C4-2B (cell line): Measurements from ENCODE around the gene MT1B.
"Not testable (repeated sequence)": the region's sequence is repeated elsewhere in the genome, so short reads cannot be mapped to it uniquely, and the experiment has no call there.

Experiments
- H3K27ac ChIP-seq: fragments of 450-650 bp; 2 replicates; pipeline ENCODE4 v1.5.1; 2017
- ZFX ChIP-seq: fragments of 450-650 bp; IDR thresholded peaks from 2 replicates; pipeline ENCODE4 v1.6.1; 2017
- TF ChIP-seq, protein P1 (sequence below): fragments of 450-650 bp; conservative IDR thresholded peaks from 2 replicates; pipeline ENCODE4 v1.5.1; 2017; ENCODE audit warnings: mild to moderate bottlenecking

Gene MT1B

DNA sequence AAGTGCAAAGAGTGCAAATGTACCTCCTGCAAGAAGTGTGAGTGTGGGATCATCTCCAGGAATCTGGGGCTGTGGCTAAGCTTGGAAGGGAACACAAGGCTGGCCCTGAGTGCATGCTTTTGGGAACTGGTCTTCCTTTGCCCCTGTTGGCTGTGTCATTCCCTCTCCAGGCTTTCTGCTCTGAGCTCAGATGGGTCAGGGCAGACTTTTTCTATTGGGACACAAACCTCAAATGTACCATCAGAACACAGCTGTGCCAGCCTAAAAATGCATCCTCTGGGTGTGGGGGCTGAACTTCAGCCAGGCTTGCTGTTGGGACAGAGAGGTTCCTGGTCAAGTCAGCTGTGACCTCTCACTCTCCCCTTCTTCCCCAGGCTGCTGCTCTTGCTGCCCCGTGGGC lies 914 bp downstream of the MT1B start:
- no peak for TF ChIP-seq ZFX
- TF ChIP-seq, protein P1, sequence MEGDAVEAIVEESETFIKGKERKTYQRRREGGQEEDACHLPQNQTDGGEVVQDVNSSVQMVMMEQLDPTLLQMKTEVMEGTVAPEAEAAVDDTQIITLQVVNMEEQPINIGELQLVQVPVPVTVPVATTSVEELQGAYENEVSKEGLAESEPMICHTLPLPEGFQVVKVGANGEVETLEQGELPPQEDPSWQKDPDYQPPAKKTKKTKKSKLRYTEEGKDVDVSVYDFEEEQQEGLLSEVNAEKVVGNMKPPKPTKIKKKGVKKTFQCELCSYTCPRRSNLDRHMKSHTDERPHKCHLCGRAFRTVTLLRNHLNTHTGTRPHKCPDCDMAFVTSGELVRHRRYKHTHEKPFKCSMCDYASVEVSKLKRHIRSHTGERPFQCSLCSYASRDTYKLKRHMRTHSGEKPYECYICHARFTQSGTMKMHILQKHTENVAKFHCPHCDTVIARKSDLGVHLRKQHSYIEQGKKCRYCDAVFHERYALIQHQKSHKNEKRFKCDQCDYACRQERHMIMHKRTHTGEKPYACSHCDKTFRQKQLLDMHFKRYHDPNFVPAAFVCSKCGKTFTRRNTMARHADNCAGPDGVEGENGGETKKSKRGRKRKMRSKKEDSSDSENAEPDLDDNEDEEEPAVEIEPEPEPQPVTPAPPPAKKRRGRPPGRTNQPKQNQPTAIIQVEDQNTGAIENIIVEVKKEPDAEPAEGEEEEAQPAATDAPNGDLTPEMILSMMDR = no peak
- H3K27ac ChIP-seq = no peak overlapping the region

- H3K27ac ChIP-seq = no peak overlapping the region
- TF ChIP-seq ZFX = no peak
- TF ChIP-seq, protein P1 = no peak
Observed at GRCh38 chr16:56653218-56653617, 1.5 kb downstream of the MT1B start.

GRCh38 chr16:56657555-56658326 lies 6.1 kb downstream of the MT1B start, which contains the start of gene MT1F:
TSS of gene MT1F (plus strand) at chr16:56657959. CDS start at chr16:56658059, 100 bp downstream.
- H3K27ac ChIP-seq = peak within 1 kb of the TSS; percentile 46
- TF ChIP-seq ZFX = no peak
- TF ChIP-seq, protein P1 = no peak

GRCh38 chr16:56658327-56658875 lies 6.7 kb downstream of the MT1B start:
- TF ChIP-seq, protein P1 = no peak
- no peak for TF ChIP-seq ZFX
- H3K27ac ChIP-seq = peak overlapping the region; percentile 46

DNA sequence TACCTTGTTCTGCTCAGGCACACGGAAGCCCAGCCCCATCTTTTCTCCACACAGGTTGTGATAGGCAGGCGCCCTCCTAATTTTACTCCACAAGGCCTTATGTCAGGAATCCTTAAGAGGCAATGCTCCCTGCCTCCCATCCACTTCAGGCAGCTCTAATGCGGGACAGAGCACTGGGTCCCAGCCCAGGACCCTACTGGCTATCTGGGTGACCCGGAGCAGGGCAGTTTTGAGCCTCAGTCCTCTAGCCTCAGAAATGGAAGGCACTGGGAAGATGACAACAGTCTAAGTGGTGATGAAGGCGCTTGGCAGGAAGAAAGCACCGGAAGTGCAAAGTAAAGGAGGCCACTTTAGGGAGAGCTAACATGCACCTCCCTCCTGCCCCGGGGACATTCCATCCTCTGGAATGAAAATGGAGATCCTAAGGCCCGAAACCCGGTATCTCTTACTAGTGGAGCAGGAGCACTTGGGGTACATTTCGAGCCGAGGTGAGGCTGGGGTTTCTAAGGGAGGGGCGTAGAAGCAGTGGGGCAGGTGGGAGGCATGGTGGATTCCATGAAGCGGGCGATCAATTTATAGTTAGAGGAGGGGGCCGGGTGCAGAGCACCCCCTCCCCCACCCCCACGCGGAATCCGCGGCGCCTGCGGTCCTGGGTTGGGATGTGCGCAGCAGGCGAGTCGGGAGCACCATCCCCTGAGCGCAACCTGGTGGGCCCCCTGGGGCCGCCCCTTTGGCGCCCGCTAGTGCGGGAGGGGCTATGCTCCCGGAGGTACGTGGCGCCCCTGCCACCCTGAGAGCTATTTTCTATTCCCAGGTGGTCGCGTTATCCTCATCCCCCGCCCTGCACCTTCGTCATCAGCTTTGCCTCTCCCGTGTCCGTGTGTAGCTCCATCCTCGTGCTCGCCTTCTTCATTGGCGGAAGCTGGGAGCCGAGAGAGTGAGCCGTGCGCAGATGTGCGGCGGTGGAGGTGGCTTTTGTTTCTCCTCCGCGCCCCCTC lies 11.0 kb downstream of the MT1B start:
- H3K27ac ChIP-seq = no peak overlapping the region
- no peak for TF ChIP-seq ZFX
- TF ChIP-seq, protein P1 = no peak

- TF ChIP-seq, protein P1 = no peak
- TF ChIP-seq ZFX = no peak
- H3K27ac ChIP-seq = no peak overlapping the region
Observed at GRCh38 chr16:56664506-56664905, 12.8 kb downstream of the MT1B start.

DNA sequence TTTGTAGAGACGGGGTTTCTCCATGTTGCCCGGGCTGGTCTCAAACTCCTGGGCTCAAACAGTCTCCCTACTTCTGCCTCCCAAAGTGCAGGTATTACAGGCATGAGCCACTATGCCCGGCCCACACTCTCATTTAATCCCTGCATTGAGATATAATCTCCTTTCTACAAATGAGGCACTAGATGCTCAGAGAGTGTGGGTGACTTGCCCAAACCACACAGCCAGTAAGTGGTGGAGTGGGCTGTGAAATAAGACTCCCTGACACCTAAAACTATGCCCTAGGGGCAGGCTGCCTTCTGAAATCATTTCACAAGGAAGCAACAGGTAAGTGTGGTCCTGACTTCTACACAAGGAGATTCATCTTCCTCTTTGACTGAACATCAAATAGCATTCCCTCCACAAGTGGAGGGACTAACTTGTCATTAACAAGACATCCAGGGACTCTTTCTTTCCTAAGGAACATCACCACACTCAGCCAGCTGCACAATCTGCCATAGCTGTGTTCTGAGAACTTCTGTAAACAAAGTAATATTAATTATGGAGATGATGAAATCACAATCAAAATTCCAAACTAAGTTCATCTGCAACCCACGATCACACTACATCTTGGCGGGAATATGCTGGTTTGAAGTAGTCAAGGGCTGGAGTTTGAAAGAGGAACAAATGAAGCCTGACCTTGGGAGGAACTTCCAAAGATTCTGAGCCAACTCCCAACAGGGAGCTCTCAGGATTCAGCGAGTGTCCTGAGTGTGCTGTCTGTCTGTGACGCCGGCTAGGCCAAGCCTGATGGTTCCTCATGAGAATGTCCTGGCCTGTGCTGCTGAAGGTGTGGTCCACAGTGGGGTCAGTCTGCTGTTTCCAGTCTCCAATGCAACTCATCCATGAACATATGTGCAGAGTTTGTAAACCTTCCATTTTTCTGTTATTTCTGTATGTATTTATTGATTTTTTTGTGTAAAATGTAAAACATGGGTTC lies 13.9 kb downstream of the MT1B start:
- H3K27ac ChIP-seq = not testable (repeated sequence)
